Heart left ventricle (tissue), 13 donors: ENCODE results near the gene TEX55.

Experiments
- POLR2A ChIP-seq, 2 donors: fragments of 450-650 bp; IDR thresholded peaks; one replicate each; pipeline ENCODE4 v1.6.1; 2017; ENCODE audit warnings: antibody characterized with exemption in 2 of 2, mild to moderate bottlenecking in 2 of 2, moderate library complexity in 2 of 2
- TF ChIP-seq, protein P1 (sequence below), 12 donors: fragments of 200-600 bp; sonication (generic) in 4 of 12; IDR thresholded peaks; one replicate each; pipeline versions ENCODE4 v1.5.0 to v1.8.0; 2018 to 2022; ENCODE audit warnings: antibody characterized with exemption in 12 of 12, mild to moderate bottlenecking in 5 of 12
- donor health status: ischemic (EF 13 %, LVEDD 7.1; RV severe dilation, severe dysfunction).
- donor health status: DM: no; HTN: yes; CAD: no.
- donor health status: DM: no; HTN: no; CAD: no.
- donor health status: ischemic (EF 25% LVEDD 6.9; RV normal size, moderate dysfunction).
- donor health status: ischemic (EF 25% LVEDD 5.7; RV mildly dilated, moderate dysfunction).
- donor health status: ischemic (EF 35%, LVEDD 5.7; RV mildly dilated, moderate dysfunction).
- donor health status: nonischemic (EF 11% LVEDD 7.7; RV severe dilation, severe dysfunction).
- donor health status: DM: yes; HTN: yes; CAD: no.
- donor health status: PGD.
- donor health status: ischemic (EF 29% LVEDD 5.4; RV normal size, mild dysfunction).
- donor health status: nonischemic (EF 23%, LVEDD 6.1; RV moderate dilation, normal function).

GRCh38 chr3:119175872-119176756 is 30.1 kb downstream of the TEX55 start:
- TF ChIP-seq, protein P1, sequence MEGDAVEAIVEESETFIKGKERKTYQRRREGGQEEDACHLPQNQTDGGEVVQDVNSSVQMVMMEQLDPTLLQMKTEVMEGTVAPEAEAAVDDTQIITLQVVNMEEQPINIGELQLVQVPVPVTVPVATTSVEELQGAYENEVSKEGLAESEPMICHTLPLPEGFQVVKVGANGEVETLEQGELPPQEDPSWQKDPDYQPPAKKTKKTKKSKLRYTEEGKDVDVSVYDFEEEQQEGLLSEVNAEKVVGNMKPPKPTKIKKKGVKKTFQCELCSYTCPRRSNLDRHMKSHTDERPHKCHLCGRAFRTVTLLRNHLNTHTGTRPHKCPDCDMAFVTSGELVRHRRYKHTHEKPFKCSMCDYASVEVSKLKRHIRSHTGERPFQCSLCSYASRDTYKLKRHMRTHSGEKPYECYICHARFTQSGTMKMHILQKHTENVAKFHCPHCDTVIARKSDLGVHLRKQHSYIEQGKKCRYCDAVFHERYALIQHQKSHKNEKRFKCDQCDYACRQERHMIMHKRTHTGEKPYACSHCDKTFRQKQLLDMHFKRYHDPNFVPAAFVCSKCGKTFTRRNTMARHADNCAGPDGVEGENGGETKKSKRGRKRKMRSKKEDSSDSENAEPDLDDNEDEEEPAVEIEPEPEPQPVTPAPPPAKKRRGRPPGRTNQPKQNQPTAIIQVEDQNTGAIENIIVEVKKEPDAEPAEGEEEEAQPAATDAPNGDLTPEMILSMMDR (IDR thresholded peaks at IDR 0.05), result no peak
- no peak for TF ChIP-seq POLR2A (IDR thresholded peaks at IDR 0.05)
